Calu3 (cell line): ENCODE results near the gene RGL4. TPM values are rescaled to one million over a fixed set of nuclear protein-coding genes. Genes with fewer than 3 reads are reported as not detected.

Experiments used
- BruUV-seq: library from RNA; stranded (reverse); fragments of 400-500 nt; replicated peaks from 2 replicates; lab custom pipeline; 2021; lab: Mats Ljungman, UMichigan
- CTCF ChIA-PET: fragments of 300-600 bp; sonication (Branson Sonifier 250); formaldehyde crosslinking; loops from one replicate; lab custom pipeline; 2022; ENCODE audit warnings: antibody characterized with exemption; lab: Charles Lee
- DNase-seq: peaks from one replicate; pipeline ENCODE4 v3.0.0; 2022
- H3K27ac Mint-ChIP-seq: one replicate; pipeline ENCODE4 v1.8.0; 2022; ENCODE audit warnings: mixed read lengths; ENCODE audit not compliant: unreplicated experiment
- H3K27me3 Mint-ChIP-seq: one replicate; pipeline ENCODE4 v1.8.0; 2022; ENCODE audit warnings: mixed read lengths; ENCODE audit not compliant: unreplicated experiment
- H3K36me3 Mint-ChIP-seq: one replicate; pipeline ENCODE4 v1.8.0; 2022; ENCODE audit warnings: mild to moderate bottlenecking, moderate library complexity, mixed read lengths; ENCODE audit not compliant: insufficient read depth, unreplicated experiment
- H3K4me1 Mint-ChIP-seq: one replicate; pipeline ENCODE4 v1.8.0; 2022; ENCODE audit warnings: mild to moderate bottlenecking, low read depth, mixed read lengths; ENCODE audit not compliant: unreplicated experiment
- H3K4me3 Mint-ChIP-seq: one replicate; pipeline ENCODE4 v1.8.0; 2022; ENCODE audit warnings: mild to moderate bottlenecking, low read depth, moderate library complexity, mixed read lengths; ENCODE audit not compliant: unreplicated experiment
- H3K9me3 Mint-ChIP-seq: one replicate; pipeline ENCODE4 v1.8.0; 2022; ENCODE audit warnings: low read depth, mixed read lengths; ENCODE audit not compliant: unreplicated experiment
- intact Hi-C: fragments of 100-400 bp; cut with micrococcal nuclease; formaldehyde crosslinking; loops from one replicate; pipeline ENCODE4 v1.10.0; 2022; ENCODE audit not compliant: unreplicated experiment
- total RNA-seq: library from RNA; stranded (reverse); gene quantifications from 2 replicates; pipeline ENCODE4 v1.2.3, GENCODE V29; 2022
- TF ChIP-seq, protein P1 (sequence below): fragments of 200-600 bp; IDR thresholded peaks from one replicate; pipeline ENCODE4 v1.8.0; 2022; ENCODE audit warnings: antibody characterized with exemption; ENCODE audit not compliant: unreplicated experiment

RGL4 gene
- total RNA-seq, 1 experiment from 2014 or later: not detected

DNA sequence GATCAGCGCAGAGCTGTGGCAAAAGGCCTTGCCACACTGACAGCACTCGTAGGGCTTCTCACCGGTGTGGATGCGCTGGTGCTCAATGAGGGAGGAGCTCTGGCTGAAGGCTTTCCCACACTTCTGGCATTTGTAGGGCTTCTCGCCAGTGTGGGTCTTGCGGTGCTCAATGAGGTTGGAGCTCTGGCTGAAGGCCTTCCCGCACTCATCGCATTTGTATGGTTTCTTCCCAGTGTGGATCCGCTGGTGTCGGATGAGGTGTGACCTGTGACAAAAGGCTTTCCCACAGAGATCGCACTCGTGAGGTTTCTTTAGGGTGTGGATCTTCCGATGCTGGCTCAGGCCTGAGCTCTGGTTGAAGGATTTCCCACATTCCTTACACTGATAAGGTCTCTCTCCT is 53.2 kb downstream of the RGL4 start:
- no peaks in the 10 kb centered on the region for H3K9me3 Mint-ChIP-seq
- DNase-seq: no peak
- peaks cover 17% of the 10 kb centered on the region for H3K36me3 Mint-ChIP-seq
- H3K4me1 Mint-ChIP-seq: peaks cover 15% of the 10 kb centered on the region
- BruUV-seq: no TSS peak
- intact Hi-C loops: no loop called here
- no peaks in the 10 kb centered on the region for H3K27me3 Mint-ChIP-seq
- CTCF ChIA-PET: no interaction called here
- H3K4me3 Mint-ChIP-seq: no peak overlapping the region
- H3K27ac Mint-ChIP-seq: no peak overlapping the region
- TF ChIP-seq, protein P1, sequence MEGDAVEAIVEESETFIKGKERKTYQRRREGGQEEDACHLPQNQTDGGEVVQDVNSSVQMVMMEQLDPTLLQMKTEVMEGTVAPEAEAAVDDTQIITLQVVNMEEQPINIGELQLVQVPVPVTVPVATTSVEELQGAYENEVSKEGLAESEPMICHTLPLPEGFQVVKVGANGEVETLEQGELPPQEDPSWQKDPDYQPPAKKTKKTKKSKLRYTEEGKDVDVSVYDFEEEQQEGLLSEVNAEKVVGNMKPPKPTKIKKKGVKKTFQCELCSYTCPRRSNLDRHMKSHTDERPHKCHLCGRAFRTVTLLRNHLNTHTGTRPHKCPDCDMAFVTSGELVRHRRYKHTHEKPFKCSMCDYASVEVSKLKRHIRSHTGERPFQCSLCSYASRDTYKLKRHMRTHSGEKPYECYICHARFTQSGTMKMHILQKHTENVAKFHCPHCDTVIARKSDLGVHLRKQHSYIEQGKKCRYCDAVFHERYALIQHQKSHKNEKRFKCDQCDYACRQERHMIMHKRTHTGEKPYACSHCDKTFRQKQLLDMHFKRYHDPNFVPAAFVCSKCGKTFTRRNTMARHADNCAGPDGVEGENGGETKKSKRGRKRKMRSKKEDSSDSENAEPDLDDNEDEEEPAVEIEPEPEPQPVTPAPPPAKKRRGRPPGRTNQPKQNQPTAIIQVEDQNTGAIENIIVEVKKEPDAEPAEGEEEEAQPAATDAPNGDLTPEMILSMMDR: no peak

DNA sequence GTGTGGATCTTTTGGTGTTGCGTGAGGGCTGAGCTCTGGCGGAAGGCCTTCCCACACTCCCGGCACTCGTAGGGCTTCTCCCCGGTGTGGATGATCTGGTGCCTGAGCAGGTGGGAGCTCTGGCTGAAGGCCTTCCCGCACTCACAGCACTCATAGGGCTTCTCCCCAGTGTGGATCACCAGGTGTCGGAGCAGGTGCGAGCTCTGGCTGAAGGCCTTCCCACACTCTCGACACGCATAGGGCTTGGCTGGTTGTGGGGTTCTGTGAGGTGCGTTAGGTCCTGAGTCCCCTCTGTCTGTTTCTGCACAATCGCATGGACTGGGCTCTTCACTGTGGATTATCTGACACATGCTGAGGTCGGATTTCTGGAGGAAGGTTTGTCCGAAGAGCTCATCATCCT is 53.7 kb downstream of the RGL4 start:
- CTCF ChIA-PET: no interaction called here
- intact Hi-C loops: no loop called here
- BruUV-seq: no TSS peak
- no peaks in the 10 kb centered on the region for H3K27me3 Mint-ChIP-seq
- H3K4me3 Mint-ChIP-seq: no peak overlapping the region
- no peak for DNase-seq
- peaks cover 16% of the 10 kb centered on the region for H3K4me1 Mint-ChIP-seq
- H3K36me3 Mint-ChIP-seq: peaks cover 17% of the 10 kb centered on the region
- no peak overlapping the region for H3K27ac Mint-ChIP-seq
- no peaks in the 10 kb centered on the region for H3K9me3 Mint-ChIP-seq
- TF ChIP-seq, protein P1: no peak

DNA sequence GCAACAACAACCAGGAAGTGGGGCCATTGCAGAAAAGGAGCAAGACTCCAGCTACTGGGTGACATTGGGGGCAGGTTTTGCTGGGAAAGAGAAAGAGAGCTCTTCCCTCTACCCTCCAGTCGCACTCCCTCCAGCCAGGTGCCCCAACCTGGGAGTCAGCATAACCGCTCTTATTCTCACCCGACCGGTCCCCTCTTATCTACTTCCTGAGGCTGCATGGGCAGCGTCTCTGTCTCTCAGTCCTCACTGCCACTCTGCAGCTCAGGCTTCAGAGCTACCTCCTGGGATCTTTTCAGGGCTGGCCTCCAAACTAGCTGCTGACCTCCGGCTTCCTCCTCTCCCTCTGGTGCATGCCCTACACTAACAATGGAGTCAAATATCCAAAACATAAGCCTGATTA is 55.0 kb downstream of the RGL4 start:
- BruUV-seq: no TSS peak
- DNase-seq: no peak

More for the DNA sequence above, 55.0 kb downstream of the RGL4 start:
- intact Hi-C loops: no loop called here
- Mint-ChIP-seq H3K27ac (peak overlapping the region; percentile 50), H3K9me3 (no peaks in the 10 kb centered on the region), H3K4me1 (peaks cover 29% of the 10 kb centered on the region), H3K4me3 (no peak overlapping the region), H3K27me3 (no peaks in the 10 kb centered on the region), H3K36me3 (peaks cover 22% of the 10 kb centered on the region)
- TF ChIP-seq, protein P1: no peak
- CTCF ChIA-PET: interaction anchor here (0.7 kb wide), 1 partner anchor 229 kb away, joined by 5 read pairs; no protein-coding TSS in a partner anchor

Other genes starting within 250 kb of the RGL4 start
- gene IGLL1, start 110.7 kb upstream of the RGL4 start, total RNA-seq: not detected in 2 replicates
- 1.1 and 1.9 TPM in 2 replicates for gene DRICH1, start 58.7 kb upstream of the RGL4 start, total RNA-seq
- 6.5 and 6.6 TPM in 2 replicates for gene ZNF70, start 60.1 kb downstream of the RGL4 start, total RNA-seq
- 0.86 TPM in 1 of 2 replicates, not detected in the other for gene VPREB3, start 63.4 kb downstream of the RGL4 start, total RNA-seq
- not detected in 2 replicates for gene C22orf15, start 72.0 kb downstream of the RGL4 start, total RNA-seq
- 155 and 181 TPM in 2 replicates for gene CHCHD10, start 77.0 kb downstream of the RGL4 start, total RNA-seq
- 2.0 and 3.4 TPM in 2 replicates for gene MMP11, start 81.8 kb downstream of the RGL4 start, total RNA-seq
- 88.2 and 88.8 TPM in 2 replicates for gene SMARCB1, start 96.0 kb downstream of the RGL4 start, total RNA-seq
- gene DERL3, start 148.0 kb downstream of the RGL4 start, total RNA-seq: 2.9 and 3.7 TPM in 2 replicates
- gene SLC2A11, start 166.9 kb downstream of the RGL4 start, total RNA-seq: 18.9 and 32.8 TPM in 2 replicates
- gene MIF, start 203.4 kb downstream of the RGL4 start, total RNA-seq: 669 and 679 TPM in 2 replicates